HG03139 (cell line): ENCODE data around the gene PBX1.

ENCODE experiments used
- ATAC-seq: cut with Tn5 transposase; IDR thresholded peaks from one replicate; pipeline ENCODE4 v1.9.1; 2021; ENCODE audit not compliant: unreplicated experiment

PBX1 gene

DNA sequence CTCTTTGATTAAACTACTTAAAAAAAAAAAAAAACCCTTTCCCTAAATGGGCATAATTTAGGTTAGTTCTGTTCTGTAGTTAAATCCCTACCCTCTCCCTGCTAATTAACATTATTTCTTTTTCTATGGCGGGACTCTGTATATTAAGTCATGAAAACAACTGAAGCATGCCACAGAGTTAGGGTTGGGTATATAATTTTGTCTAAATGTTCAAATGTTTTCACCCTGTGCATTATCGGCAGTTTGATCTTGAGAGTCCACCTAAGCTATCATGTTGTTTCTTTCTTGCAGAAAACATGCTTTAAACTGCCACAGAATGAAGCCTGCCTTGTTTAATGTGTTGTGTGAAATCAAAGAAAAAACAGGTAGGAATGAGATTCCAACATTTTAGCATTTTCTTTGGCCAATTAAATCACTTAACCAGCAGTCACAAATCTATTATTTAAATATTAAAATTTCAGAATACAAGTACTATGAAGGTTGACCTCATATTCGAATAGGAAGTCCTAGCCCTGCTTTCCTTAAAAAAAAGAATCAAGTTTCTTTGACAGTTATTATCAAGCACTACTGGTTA lies 4.0 kb downstream of the PBX1 start:
- no peak for ATAC-seq

DNA sequence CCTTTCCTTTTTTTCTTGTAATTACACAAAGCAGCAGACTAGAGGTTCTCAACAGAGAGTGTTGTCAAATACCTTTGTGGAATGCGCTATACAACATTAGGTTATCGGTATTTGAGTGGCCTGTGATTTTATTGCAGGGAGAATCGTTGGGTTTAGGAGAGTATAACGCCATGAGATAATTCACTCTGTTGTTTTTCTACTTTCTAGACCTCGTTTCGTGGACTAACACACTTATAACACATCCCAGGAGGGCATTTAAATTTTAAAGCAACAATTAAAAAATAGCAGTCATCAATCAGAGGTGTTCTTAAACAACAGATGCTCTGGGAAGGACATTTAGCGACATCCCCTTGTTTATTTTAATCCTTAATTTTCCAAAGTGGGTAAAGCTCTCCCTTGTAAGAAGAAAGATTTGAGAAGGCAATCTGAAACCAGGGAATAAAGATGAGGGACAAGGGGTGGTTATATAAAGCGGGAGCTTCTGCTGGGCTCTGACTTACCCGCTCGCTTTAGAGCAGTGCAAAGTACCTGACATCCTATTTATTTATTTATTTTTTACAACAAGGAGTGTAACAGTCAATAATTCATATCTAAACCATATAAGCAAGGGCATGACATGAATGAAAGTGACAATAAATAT lies 4.9 kb downstream of the PBX1 start:
- no peak for ATAC-seq

DNA sequence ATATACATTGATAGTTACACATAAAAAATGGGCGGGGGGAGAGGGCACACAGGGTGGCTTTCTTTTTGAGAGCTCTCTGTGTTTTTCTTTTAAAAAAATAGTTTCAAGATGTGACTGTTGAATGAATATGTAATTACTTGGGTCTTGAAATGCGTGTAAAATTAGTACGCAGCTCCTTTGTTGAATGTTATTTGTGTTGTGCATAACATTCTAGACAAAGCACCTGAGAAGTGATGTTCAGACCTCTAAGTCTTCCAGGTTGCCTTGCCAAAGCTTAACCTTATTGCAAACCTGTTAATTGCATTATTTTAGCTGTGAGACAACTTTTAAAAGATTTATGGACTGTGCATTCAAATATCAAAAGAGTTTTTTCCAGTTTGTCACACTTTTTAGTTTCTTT lies 5.4 kb downstream of the PBX1 start:
- ATAC-seq, result no peak

DNA sequence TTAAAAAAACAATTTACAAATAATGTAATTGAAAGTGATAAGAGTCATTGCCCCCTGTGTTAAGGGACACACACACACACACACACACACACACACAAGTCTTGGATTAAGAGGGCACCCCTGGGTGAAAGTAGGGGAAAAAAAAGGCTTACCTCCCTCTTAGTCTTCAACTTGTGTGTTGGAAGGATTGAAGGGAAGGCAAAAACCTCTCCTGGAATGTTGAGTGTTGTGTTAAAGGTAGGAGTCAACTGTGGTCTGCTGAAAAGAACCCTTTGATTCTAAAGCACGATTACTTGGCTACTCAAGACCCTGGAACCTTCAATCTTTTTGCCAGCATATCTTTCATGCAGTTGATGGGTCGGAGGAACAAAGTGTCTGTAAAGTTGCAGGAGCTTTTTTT lies 6.4 kb downstream of the PBX1 start:
- no peak for ATAC-seq

DNA sequence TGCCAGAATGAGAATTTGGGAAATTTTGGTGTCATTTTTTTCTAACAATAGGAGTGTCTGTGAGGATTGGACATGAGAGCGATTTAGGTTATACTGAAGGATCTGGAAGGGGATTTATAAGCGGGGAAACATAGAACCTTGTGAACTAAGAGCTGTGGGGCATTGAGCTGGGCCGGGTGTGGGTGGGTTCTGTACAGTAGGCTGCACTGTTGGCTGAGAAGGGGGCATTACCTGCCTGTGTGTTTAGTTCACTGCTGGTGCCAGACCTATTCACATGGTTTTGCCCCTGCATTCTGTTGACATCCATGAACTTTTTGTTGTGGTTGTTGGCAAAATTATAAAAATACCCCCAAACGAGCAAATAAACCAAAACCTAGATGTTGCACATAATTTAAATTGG lies 8.8 kb downstream of the PBX1 start:
- ATAC-seq, result no peak

DNA sequence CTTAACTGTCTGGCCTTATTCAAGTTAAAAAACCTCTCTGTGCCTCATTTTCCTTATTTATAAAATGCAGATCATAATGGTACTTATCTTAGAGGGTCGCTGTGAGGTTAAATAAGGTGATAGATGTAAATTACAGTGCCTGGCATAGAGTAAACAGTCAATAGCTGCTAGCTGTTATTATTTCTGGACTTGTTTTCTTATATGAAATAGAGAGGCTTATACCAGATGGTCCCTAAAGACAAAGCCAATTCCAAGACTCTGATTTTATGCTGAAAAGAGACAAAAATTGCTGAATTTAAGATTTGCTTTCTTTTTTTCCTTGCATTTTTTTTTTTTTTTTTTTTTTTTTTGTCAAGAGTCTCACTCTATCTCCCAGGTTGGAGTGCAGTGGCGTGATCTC lies 10.3 kb downstream of the PBX1 start:
- ATAC-seq, result no peak

DNA sequence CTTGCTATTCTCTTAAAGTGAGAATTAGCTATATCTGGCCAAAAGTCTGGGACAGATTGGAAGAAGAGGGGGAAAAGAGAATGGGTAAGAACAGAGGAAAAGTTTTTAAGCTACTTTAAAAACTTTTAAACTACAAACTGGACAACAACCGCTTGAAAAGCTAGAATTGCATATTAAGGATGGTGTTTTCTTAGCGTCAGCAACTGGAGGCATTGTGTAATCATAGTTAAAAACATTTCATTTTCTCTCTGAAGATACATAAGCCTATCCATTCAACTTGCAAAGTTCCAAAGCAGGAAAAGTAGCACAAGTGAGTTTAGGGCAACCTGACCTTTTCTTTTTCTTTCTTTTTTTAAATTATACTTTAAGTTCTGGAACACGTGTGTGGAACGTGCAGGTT lies 10.9 kb downstream of the PBX1 start:
- ATAC-seq, result no peak

DNA sequence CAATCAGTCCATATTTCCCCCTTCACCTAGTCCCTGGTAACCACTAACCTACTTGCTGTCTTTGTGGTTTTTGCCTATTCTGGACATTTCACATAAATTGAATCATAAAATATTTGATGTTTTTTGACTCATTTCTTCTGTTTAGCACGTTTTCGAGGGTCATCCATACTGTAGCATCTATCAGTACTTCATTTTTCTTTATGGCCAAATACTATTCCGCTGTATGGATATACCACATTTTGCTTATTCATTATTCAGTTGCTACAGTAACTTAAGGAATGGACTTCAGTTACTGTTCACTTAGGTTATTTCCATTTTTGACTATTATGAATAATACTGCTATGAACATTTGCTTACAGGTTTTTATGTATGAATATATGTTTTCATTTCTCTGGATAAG lies 12.3 kb downstream of the PBX1 start:
- no peak for ATAC-seq

DNA sequence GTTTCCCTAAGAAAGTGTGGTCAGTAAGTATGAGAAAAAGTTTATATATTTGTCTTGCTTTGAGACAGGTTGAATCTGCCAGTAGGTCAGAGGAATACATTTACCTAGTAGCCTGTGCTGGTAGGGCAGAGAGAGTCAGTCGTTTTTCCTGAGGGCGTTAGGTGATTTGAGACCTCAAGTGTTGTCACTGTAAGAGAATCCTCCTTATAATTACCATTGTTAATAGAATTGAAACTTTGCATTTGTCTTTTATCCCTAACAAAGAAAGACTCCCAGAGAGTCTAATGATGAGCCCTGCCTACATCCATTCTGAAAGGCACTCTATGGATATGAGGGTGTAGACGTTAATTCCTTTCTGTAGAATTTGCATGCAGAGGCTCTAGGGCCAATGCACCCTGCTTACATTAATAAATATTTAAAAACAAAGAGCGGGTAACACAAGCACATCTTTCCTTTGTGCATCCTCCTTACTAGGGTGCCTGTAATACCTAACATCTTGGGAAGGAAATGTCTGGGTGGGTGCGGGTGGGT lies 16.4 kb downstream of the PBX1 start:
- ATAC-seq, result no peak

DNA sequence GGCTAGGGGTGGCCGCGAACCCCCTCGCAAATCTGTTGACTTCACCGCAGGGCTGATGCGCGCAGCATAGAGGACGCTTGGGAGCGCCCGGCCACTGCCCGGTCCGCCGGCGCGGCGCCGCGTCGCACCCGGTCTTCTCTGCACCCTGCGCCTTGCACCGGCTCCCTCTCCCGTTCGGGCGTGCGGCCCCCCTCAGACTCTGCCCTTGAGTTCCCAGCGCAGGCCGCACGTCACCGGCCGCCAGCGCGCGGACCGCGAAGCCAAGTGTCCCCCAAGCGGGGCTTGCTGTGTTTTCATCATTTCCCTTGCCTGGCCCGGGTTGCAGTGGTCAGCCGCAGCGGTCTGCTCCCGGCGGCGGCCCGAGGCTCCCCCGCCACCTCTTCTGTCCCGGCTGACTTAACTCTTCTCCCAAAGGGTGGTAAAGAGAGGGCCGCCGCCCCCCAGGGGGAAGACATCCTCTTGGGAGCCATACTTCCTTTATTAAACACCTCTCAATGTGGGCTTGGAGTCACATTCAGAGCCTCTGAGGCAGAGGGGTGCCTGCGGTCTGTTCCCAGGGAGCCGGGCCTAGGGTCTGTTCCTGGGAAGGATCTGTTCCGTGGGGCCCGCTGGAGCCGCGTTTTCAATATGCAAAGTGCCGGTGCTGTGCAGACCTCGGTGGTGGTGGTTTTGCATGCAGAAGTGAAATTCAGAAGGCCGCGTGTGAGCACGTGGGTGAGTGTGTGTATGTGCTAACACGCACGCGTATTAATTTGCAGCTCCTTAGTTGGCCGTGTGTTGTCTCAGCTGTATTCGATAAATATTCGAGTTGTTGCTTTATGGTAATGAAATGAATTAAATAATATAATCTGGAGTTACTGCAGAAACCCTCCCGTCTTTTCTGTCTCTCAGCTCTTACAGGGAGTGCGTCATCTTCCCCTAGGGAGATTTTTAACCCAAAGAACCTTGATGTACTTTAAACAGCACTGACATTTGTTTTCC lies 17.6 kb downstream of the PBX1 start:
- no peak for ATAC-seq

DNA sequence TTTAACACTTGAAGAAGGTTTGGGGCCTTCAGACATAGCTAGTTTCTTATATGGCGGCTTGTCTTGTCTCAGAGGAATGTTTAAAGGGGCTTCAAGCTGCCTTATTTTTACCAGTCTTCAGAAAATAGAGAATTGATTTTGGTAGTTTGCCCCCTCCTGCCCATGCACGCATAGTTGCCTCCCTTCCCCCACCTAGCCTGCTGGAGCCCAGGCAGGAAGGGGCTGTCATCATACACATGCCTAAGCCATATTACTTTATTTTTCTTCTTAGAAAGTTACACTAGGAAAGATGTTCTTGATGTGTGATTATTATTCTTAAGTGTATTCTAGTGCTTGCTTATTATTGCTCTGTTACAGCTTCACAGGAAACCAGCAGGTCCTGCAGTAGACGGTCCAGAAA lies 18.3 kb downstream of the PBX1 start:
- no peak for ATAC-seq

DNA sequence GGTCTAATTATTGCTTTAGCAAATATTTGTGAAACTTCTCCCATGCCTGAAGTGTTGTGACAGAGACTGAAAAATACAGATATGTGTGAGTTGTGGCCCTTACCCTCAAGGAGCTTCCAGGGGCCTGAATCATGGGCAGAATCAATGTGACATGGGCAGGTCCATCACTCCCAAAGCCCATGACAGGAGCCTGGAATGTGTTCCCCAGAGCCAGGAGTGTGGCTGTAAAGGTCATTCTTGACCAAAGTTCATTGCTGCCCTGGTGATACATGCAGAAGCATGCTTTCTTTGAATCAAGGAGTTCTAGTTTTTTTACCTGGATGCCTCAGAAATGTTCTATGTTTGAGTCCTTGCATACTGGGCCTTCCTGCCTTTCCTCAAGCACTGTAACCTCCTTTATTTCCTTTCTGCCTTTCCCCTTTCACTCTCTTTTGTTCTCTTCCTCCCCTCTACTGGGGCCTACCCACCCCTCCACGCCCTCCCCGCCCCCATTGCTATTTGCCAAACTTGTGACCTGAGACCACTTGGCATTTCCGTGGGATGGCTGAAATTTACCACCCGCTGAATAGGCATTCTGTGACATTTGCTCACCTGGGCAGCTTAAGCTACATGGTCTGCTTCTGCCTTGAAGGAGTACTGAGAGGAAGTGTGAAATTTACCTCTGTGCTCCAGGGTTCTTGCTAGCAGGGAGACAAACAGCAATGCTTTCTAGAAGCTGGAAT lies 19.7 kb downstream of the PBX1 start:
- ATAC-seq, result no peak

DNA sequence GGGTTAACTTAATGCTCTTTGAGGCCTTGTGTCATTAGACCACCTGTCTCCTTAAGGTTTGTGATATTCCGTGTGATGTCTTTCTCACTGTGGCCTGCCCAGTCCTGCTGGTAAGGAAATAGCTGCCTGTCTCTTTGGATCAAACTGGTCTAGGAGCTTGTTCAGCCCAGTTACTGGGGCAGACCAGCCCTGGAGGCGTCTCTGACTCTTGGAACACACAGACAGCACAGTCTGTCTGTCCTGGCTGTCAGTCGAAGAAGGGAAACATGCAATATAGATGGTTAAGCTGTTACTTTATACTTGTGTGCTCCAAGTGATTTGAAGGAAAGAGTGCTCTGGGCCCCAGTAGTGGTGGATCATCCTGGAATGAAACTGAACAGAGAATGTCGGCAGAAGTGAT lies 20.4 kb downstream of the PBX1 start:
- ATAC-seq, result no peak

DNA sequence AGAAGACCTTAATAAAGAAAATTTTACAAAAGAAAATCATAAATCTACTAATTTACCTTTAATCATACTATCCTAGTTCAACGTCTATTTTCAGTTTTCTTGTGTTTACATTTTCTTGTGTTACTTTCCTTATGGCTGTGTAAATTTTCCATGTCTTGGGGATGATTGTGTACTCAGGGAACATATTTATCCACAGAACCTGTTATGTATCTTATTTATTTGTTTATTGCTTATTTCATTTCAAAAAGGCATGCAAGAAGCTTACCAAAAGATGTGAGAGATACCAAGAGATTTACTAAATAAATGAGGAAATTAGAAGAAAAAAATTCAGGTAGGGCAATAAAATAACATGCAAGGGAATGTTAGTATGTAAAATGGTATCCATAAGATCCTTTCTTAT lies 22.8 kb downstream of the PBX1 start:
- no peak for ATAC-seq

DNA sequence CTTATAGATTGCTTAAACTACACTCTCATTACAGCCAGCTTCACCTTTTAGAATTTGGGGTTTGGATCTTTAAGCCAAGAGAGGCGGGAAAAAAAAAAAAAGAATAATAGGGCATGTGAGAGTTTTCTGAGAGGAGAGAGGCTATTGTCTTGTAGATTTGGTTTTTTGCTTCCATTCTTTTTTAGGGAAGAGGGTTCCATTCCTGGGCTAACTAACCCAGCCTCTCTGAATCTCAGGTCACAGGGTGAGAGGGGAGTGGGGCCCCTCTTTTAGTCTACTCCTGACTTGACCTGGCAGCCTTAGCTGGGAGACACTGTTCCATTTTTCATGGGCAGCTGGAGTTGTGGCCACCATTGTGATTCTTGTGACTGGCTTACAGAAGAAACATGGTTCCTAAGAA lies 24.2 kb downstream of the PBX1 start:
- no peak for ATAC-seq

DNA sequence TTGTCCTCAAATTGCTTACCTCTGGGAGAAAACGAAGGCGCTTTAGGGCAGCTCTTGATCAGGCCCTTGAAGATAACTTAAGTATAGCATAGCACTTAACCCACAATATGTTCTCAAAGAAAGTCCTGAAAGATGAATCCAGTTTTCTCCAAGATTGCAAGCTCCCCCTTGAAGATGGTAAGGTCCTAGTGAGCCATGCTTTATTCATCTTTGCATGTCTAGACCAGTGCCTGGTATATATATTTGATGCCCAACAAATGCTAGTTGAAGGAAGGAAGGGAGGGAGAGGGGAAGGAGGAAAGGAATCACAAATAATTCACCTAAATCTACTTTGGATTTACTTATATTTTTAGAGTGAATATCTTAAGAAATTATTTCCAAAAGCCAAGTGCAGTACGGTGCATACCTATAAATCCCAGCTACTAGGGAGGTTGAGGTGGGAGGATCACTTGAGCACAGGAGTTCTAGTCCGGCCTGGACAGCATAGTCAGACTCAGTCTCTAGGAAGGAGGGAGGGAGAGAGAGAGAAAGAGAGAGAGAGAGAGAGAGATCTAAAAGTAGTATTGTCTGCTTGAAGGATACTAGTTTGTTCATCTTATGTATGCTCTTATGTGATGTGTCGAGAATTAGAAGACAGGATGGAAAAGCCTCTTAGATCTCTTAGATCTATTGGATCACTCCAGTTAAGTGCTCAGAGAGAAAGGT lies 25.0 kb downstream of the PBX1 start:
- ATAC-seq, result no peak

DNA sequence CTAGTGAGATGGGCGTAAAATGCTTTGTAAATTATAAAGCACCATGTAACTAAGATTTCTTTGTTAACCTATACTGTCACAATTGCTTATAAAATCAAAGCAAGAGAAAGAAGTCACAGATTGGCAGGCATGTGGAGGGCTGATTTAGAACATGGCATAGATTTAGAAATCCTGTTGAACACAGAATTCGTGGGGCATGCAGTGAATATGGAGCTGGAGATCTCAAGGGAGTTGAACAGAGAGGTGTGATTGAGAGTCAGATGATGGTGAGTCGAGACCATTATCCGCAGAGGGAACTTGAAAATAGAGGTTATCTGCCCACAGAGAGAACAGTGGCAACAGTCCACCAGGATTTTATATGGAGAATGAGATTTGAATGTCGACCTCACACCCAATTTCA lies 27.6 kb downstream of the PBX1 start:
- ATAC-seq, result no peak

DNA sequence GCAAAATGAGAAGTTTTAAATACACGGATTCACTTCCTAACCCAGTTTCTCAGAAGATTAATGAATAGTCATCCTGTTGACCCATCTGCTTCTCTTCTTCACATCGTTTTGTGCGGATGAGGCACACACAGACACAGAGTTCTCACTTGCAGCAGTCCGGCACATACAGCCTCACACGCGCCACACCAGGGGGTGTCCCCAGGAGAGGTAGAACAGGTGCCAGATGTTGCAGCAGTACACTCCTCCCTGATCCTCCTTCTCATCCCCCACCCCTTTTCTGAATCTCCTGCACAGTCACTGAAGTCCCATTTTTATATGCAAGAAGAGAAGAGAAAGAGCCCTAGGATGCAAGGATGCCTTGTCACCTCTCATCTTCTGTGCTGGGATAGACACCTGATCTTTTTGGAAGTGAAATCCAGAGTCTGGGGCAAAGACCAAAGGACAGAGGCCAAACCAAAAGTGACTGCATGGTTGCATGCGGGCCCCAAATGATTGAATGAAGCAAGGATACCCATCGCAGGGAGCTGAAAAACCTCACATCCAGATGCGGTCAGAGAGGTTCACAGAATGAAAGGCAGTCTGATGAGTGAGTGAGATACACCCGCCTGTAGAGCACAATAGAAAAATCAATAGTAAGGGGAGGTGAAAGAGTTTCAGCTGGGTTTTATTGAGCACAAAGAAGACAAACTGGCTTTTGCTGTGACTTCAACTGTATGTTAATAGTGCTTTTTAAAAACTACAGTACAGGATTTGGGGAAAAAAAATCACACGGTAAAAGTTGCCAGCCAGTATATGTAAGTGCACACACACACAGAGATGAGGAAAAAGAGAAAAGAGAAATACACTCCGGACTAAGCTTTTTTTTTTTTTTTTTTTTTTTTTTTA lies 28.9 kb downstream of the PBX1 start:
- no peak for ATAC-seq

DNA sequence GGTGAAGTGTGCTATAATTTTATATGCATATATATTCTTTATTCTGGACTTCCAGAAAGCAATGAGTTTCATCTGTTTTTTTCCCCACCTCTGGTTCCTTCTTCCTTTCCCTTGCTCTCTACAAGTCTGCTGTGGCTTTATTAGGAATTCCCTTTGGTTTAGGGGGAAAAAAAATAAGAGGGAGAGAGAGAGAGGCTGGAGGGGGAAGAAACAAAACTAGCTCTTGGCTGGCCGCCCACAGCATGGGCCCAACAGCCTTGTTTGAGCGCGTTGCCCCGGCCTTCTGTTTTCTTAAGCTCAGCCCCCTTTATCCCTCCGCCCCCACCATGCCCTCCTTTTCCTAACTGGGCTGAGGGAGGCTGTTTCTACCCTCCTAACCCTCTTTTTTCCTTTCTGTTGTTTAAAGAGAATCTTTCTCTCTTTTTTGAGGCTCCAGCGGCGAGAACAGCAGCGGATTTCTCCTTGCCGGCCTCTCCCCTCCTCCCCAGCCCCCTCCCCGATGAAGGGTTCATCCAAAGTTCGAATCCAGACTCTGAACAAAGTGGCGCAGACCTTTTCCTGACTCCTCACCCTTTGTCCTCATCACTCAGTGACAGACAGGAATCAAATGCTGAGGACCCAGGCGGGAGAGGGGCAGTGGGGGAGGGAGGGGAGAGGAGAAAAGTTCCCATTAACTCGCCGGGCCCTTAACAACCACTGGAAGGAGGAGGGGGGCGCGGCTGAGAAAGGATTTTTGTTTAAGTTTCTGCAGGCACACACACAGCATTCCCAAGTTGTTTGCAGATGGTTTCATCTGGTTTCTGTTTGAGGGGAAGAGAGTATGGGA lies 29.7 kb downstream of the PBX1 start:
- no peak for ATAC-seq
